ENCODE data around the gene SPEF1. TPM values are rescaled to one million over a fixed set of nuclear protein-coding genes. Genes with fewer than 3 reads are reported as not detected.

Gene SPEF1
- total RNA-seq, 1 donor from 2014 or later = 0.22 TPM

DNA sequence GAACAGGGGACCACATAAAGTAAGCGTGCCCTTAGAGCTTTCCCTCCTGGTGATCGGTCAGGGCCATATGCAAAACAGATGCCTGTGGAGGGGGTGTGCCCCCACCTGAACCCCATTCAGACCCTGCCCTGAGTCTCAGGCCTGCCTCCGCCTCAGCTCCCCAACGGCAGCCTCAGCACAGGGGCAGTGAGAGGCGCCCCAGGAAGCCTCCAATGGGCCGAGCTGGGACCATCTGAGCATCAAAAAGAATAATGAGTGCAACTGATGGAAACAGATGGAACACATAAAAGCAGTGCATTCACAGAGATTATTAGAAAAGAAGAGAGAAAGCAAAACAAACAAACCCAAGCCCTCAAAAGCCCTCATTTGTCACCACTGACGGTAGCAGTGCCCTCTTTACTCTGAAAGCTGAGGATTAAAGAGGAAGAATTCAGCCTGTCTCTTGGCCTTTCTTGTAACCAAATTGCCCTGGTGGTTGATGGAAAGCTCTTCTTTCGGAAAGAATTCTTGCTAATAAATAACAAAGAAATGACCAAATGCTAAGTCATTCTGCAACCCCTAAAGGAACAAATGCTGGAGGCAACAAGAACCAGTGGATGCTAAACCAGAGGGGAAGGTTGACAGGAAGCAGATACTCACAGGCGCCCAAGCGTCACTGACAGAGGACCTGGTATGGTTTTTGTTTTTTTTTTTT, 20.4 kb downstream of the SPEF1 start:
- no peak for TF ChIP-seq CTCF (IDR thresholded peaks at IDR 0.05; ENCODE audit: partially characterized antibody, unreplicated experiment)
- H3K27me3 Mint-ChIP-seq (ENCODE audit: unreplicated experiment) = peaks cover 3% of the 10 kb centered on the region
- peaks cover 17% of the 10 kb centered on the region for H3K4me1 Mint-ChIP-seq (ENCODE audit: low read depth, unreplicated experiment)
- peaks cover 5% of the 10 kb centered on the region for H3K9me3 Mint-ChIP-seq (ENCODE audit: unreplicated experiment)
- no peak overlapping the region for H3K4me3 Mint-ChIP-seq (ENCODE audit: unreplicated experiment)
- H3K36me3 Mint-ChIP-seq (ENCODE audit: unreplicated experiment) = peaks cover 4% of the 10 kb centered on the region
- no peak for DNase-seq
- H3K27ac Mint-ChIP-seq (ENCODE audit: unreplicated experiment) = no peak overlapping the region

- Mint-ChIP-seq H3K9me3 (ENCODE audit: unreplicated experiment) (peaks cover 5% of the 10 kb centered on the region), H3K27me3 (ENCODE audit: unreplicated experiment) (peaks cover 3% of the 10 kb centered on the region), H3K36me3 (ENCODE audit: unreplicated experiment) (peaks cover 4% of the 10 kb centered on the region), H3K4me1 (ENCODE audit: low read depth, unreplicated experiment) (peaks cover 8% of the 10 kb centered on the region), H3K27ac (ENCODE audit: unreplicated experiment) (no peak overlapping the region), H3K4me3 (ENCODE audit: unreplicated experiment) (no peak overlapping the region)
- no peak for TF ChIP-seq CTCF (IDR thresholded peaks at IDR 0.05; ENCODE audit: partially characterized antibody, unreplicated experiment)
- no peak for DNase-seq
Observed at GRCh38 chr20:3759884-3760283, 21.4 kb downstream of the SPEF1 start.

DNA sequence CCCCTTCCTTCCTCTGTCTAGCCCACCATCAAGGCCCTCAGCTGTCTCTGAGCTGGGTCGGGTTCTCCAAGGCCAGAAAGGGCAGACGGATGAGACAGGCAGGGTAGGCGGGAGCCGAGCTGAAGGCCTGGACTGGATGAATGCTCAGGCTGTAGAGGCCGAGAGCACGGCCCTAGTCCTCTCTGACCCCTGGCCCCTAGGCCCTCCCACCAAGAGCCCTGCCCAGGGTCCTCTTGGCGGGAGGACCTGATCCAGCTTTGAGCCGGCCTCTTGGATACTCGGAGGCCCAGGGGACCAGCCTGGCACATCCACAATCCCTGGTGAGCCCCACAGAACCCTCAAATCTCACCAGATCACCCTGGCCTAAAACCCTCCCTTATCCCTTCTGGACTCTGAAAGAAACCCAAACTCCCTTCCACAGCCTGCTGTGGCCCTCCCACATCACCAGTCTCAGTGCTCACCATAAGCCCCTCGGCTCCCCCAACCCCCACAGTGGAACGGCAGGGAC, 21.9 kb downstream of the SPEF1 start:
- Mint-ChIP-seq H3K4me3 (ENCODE audit: unreplicated experiment) (no peak overlapping the region), H3K27ac (ENCODE audit: unreplicated experiment) (no peak overlapping the region)

GRCh38 chr20:3758566-3758965, 22.7 kb downstream of the SPEF1 start:
- Mint-ChIP-seq H3K36me3 (ENCODE audit: unreplicated experiment) (peaks cover 4% of the 10 kb centered on the region), H3K9me3 (ENCODE audit: unreplicated experiment) (peaks cover 5% of the 10 kb centered on the region), H3K27me3 (ENCODE audit: unreplicated experiment) (peaks cover 3% of the 10 kb centered on the region), H3K4me1 (ENCODE audit: low read depth, unreplicated experiment) (peaks cover 4% of the 10 kb centered on the region), H3K27ac (ENCODE audit: unreplicated experiment) (no peak overlapping the region), H3K4me3 (ENCODE audit: unreplicated experiment) (no peak overlapping the region)
- no peak for TF ChIP-seq CTCF (IDR thresholded peaks at IDR 0.05; ENCODE audit: partially characterized antibody, unreplicated experiment)
- DNase-seq = no peak

More for the DNA sequence above, 21.9 kb downstream of the SPEF1 start:
- DNase-seq = no peak
- peaks cover 5% of the 10 kb centered on the region for H3K9me3 Mint-ChIP-seq (ENCODE audit: unreplicated experiment)
- H3K4me1 Mint-ChIP-seq (ENCODE audit: low read depth, unreplicated experiment) = peaks cover 6% of the 10 kb centered on the region
- H3K27me3 Mint-ChIP-seq (ENCODE audit: unreplicated experiment) = peaks cover 3% of the 10 kb centered on the region
- H3K36me3 Mint-ChIP-seq (ENCODE audit: unreplicated experiment) = peaks cover 4% of the 10 kb centered on the region
- TF ChIP-seq CTCF (IDR thresholded peaks at IDR 0.05; ENCODE audit: partially characterized antibody, unreplicated experiment) = no peak

DNA sequence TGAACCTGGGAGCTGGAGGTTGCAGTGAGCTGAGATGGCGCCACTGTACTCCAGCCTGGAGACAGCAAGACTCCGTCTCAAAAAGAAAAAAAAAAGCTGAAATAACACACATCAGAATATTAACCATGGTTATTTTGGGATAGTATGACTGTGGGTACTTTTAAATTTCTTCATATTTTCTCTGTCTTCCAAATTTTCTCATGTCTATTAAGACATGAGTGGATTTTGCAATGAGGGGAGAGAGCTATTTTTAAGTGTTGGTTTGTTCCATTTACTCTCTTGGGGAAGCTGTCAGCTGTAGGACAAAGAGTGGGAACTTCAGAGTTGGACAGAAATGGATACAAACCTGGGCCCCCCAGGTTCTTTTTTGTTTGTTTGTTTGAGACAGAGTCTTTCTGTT, 24.0 kb downstream of the SPEF1 start:
- peaks cover 4% of the 10 kb centered on the region for H3K36me3 Mint-ChIP-seq (ENCODE audit: unreplicated experiment)
- H3K4me3 Mint-ChIP-seq (ENCODE audit: unreplicated experiment) = no peak overlapping the region
- peaks cover 7% of the 10 kb centered on the region for H3K9me3 Mint-ChIP-seq (ENCODE audit: unreplicated experiment)
- H3K27me3 Mint-ChIP-seq (ENCODE audit: unreplicated experiment) = peaks cover 6% of the 10 kb centered on the region
- H3K27ac Mint-ChIP-seq (ENCODE audit: unreplicated experiment) = no peak overlapping the region
- DNase-seq = no peak
- peaks cover 3% of the 10 kb centered on the region for H3K4me1 Mint-ChIP-seq (ENCODE audit: low read depth, unreplicated experiment)
- no peak for TF ChIP-seq CTCF (IDR thresholded peaks at IDR 0.05; ENCODE audit: partially characterized antibody, unreplicated experiment)
